ENCODE measurements around the gene CFLAR.
"Not testable (repeated sequence)": the region's sequence is repeated elsewhere in the genome, so short reads cannot be mapped to it uniquely, and the experiment has no call there.

CFLAR gene
- 395 to 673 (median 636) reads per million in 4 experiments for total RNA-seq

DNA sequence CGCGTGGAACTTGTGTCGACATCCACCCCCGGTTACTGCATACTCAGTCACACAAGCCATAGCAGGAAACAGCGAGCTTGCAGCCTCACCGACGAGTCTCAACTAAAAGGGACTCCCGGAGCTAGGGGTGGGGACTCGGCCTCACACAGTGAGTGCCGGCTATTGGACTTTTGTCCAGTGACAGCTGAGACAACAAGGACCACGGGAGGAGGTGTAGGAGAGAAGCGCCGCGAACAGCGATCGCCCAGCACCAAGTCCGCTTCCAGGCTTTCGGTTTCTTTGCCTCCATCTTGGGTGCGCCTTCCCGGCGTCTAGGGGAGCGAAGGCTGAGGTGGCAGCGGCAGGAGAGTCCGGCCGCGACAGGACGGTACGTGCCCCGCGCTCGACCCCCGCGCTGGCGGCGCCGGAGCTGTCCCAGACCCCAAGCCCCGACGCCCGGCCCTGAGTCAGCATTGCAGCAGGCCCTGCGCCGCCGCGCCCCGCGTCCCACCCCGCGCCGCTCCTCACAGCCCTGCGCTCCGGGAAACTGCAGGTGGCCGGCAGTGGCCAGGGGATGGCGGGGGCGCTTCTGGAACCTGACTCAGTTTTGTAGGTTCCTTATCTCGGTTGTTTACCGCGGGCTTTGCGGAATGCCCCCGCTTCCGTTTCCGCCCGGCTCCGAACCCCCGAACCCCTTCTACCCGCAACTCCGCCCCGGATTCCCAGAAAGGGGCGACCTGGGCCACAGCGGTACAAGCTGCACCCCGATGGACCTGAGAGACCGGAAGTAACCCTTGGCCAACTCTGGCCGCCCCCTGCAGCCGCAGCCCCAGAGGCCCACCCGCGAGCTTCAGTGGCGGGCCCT, at the start of gene CFLAR:
CFLAR (plus strand) TSS at position 50 of the 844 bp plus-strand sequence. CDS start 13,702 bp downstream, outside the sequence.
- DNase-seq, result peak; percentile 56

GRCh38 chr2:201070948-201071478, 45.0 kb upstream of the CFLAR start:
- DNase-seq, result no peak

GRCh38 chr2:201071479-201072200, 44.3 kb upstream of the CFLAR start, which contains the start of the genes HYCC2 and NDUFB3:
TSS of gene HYCC2 (minus strand) at chr2:201071671. CDS start at chr2:201024009, 47,662 bp downstream.
TSS of gene NDUFB3 (plus strand) at chr2:201072001. CDS start at chr2:201078883, 6,882 bp downstream.
- peak; percentile 87 for DNase-seq

GRCh38 chr2:201072201-201072530, 43.8 kb upstream of the CFLAR start:
- no peak for DNase-seq

- DNase-seq, result no peak
Observed at GRCh38 chr2:201073071-201073470, 42.9 kb upstream of the CFLAR start.

GRCh38 chr2:201074996-201075395, 41.0 kb upstream of the CFLAR start:
- DNase-seq, result no peak

GRCh38 chr2:201084863-201085262, 31.1 kb upstream of the CFLAR start:
- DNase-seq, result no peak

GRCh38 chr2:201090574-201090973, 25.4 kb upstream of the CFLAR start:
- no peak for DNase-seq

DNA sequence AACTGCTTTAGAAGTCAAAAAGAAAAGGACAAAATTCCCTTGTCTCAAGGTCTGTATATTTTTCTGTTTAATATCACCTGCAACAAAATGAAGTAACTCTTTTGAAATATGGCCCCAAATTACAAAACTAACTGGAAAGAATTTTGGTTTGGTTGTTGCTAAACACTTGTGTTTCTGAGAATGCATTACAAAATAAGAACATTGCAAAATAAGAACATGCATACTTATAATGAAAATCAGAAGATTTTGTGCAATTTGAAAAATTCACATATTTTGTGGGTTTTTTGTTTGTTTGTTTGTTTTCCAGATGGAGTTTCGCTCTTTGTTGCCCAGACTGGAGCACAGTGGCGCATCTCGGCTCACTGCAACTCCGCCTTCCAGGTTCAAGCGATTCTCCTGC, 22.4 kb upstream of the CFLAR start:
- no peak for DNase-seq

DNA sequence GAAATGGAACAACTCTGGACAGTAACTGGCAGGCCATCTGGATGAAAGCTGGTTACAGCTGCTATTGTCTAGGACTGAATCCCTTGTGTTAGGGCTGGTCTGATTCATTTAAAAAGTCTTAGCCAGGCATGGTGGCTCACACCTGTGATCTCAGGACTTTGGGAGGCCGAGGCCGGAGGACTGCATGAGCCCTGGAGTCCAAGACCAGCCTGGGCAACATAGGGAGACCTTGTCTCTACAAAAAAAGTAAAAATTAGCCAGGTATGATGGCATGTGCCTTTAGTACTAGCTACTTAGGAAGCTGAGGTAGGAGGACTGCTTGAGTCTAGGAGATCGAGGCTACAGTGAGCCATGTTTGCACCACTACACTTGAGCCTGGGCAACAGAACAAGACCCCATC, 15.5 kb upstream of the CFLAR start:
- no peak for DNase-seq

DNA sequence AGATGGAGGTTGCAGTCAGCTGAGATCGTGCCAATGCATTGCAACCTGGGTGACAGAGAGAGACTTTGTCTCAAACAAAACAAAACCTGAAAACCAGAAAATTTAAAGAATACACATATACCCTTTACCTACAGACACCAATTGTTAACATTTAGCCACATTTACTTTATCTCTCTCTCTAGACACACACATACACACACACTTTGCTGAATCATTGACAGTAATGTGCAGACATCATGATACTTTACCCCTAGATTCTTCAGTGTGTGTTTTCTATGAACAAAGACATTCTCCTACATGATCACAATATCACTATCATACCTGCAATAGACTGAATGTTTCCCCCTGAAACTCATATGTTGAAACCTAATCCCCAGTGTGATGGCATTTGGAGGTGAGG, 10.2 kb upstream of the CFLAR start:
- no peak for DNase-seq

DNA sequence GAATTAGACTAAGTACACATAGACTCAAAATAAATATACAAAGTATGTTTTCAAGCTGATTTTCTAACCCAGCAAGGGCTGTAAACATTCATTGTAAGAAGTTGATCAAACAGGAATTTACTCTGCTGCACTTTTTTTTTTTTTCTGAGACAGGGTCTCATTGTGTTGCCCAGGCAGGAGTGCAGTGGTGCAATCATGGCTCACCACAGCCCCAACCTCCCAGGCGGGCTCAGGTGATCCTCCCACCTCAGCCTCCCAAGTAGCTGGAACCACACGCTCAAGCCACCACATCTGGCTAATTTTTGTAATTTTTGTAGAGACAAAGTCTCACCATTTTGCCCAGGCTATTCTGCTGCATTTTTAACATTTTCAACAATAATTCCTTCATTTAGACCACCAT, 8.3 kb upstream of the CFLAR start:
- DNase-seq, result no peak

GRCh38 chr2:201108341-201108740, 7.6 kb upstream of the CFLAR start:
- DNase-seq, result no peak

- DNase-seq, result no peak
Observed at GRCh38 chr2:201109186-201109585, 6.8 kb upstream of the CFLAR start.

DNA sequence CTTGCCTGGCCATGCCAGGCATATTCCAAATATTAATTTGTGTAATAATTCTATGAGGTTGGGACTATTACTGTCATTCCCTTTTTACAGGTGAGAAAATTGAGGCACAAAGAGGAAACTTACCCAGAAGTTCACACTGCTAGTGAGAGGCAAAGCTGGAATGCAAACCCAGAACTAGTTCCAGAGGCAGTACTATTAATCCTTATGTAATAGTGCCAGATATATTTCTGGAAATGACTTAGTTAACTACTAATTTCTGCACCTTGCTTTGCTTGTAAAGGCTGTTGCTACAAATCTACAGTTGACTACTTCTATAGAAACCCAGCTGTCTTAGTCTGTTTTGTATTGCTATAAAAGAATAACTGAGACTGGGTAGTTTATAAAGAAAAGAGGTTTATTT, 5.3 kb upstream of the CFLAR start:
- no peak for DNase-seq

GRCh38 chr2:201111096-201111495, 4.9 kb upstream of the CFLAR start:
- no peak for DNase-seq

DNA sequence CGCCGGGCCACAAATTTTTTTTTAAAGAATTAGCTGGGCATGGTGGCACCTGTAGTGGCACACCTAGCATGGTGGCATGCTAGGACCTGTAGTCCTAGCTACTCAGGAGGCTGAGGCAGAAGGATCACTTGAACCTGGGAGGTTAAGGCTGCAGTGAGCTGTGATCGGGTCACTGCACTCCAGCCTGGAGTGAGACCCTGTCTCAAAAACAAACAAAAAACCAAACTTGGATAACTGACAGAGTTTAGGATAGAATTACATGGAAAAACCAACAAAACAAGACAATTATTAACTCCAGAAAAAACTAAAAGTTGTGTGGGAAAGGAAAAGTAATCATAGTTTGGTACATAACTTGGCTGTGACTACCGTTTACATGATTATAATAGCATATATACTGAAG, 1.6 kb upstream of the CFLAR start:
- no peak for DNase-seq

DNA sequence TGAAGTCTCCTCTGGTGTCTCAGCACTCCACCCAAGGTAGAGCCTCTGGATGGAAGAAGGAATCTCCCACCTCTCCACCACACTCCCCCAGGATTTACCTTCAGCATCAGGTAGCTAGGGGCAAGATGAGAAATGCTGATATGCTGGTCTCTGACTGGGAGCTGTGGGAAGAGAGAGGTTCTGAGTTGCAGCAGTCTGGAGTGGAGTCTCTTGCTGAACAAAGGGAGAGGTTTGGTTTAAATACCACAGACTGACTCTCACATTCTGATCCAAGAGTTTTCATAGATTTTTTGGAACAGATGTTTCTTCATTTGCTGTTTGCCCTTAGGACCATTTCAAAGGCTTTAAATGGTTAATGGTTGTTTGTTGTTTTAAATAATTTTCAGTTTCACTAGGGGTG, 1.1 kb upstream of the CFLAR start:
- no peak for DNase-seq

- no peak for DNase-seq
Observed at GRCh38 chr2:201116959-201117734, 1.2 kb downstream of the CFLAR start.

- not testable (repeated sequence) for DNase-seq
Observed at GRCh38 chr2:201117735-201118094, 1.8 kb downstream of the CFLAR start.

DNA sequence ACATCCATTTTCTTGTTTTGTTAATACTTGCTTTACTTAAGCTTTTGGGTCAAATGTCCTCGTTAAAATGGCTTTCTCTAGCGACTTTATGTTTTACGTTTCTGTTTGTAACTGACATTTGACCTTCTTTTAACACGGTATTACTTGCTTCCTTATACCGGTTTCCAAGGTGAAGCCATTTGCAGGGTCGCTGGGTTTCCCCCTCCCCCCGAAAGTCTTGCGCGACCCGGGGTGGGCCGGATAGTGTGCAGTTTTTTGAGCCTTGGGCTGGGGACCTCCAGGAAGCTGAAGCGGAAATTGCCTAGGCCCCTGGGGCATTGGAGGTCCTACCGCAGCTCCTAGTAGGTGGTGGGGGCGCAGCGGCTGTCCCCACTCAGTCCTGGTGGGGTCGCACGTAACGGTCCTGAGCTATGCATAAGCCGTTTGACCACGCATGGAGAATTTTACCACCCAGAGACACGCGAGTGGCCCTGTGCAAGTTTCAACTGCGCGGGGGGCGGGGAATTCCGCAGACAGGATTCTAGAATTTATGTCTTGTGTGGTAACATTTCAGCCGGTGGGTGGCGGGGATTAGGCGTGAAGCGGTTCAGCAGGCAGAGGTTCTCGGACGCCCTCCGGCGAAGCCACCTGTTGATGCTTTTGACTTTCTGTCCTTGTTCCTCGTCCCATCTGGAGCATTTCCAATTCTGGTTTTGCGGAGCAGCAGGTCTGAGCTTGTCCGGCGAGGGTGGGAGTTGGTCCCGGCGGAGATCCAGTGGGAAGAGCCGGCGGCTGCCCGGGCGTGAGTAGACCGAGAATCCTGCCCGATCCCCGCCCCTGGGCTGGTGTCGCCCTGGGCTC, 2.4 kb downstream of the CFLAR start:
- peak; percentile 69 for DNase-seq

Data from effector CD8-positive, alpha-beta T cell (primary cell).